Measurements from ENCODE around the gene CETP.

Gene CETP

DNA sequence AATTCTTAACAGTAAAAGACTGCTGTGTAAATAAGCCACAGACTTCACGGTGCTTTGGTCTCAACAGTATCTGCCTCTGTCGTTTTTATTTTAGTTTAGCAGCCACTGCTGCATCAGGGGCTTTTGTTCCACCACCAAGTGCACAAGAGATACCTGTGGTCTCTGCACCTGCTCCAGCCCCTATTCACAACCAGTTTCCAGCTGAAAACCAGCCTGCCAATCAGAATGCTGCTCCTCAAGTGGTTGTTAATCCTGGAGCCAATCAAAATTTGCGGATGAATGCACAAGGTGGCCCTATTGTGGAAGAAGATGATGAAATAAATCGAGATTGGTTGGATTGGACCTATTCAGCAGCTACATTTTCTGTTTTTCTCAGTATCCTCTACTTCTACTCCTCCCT lies 21.9 kb upstream of the CETP start:
- no peak for TF ChIP-seq FOXP2 (optimal IDR thresholded peaks at IDR 0.05; ENCODE audit: borderline replicate concordance, extremely low read depth, extremely low read length, insufficient read depth)
- TF ChIP-seq TAF1 (IDR thresholded peaks at IDR 0.05; ENCODE audit: borderline replicate concordance, insufficient read depth, low read length), result no peak
- no peak for TF ChIP-seq SIN3A (IDR thresholded peaks at IDR 0.05; ENCODE audit: borderline replicate concordance, insufficient read depth, low read length)
- TF ChIP-seq POLR2AphosphoS5 (IDR thresholded peaks at IDR 0.05; ENCODE audit: low read depth, low read length), result no peak
- TF ChIP-seq, protein P1, sequence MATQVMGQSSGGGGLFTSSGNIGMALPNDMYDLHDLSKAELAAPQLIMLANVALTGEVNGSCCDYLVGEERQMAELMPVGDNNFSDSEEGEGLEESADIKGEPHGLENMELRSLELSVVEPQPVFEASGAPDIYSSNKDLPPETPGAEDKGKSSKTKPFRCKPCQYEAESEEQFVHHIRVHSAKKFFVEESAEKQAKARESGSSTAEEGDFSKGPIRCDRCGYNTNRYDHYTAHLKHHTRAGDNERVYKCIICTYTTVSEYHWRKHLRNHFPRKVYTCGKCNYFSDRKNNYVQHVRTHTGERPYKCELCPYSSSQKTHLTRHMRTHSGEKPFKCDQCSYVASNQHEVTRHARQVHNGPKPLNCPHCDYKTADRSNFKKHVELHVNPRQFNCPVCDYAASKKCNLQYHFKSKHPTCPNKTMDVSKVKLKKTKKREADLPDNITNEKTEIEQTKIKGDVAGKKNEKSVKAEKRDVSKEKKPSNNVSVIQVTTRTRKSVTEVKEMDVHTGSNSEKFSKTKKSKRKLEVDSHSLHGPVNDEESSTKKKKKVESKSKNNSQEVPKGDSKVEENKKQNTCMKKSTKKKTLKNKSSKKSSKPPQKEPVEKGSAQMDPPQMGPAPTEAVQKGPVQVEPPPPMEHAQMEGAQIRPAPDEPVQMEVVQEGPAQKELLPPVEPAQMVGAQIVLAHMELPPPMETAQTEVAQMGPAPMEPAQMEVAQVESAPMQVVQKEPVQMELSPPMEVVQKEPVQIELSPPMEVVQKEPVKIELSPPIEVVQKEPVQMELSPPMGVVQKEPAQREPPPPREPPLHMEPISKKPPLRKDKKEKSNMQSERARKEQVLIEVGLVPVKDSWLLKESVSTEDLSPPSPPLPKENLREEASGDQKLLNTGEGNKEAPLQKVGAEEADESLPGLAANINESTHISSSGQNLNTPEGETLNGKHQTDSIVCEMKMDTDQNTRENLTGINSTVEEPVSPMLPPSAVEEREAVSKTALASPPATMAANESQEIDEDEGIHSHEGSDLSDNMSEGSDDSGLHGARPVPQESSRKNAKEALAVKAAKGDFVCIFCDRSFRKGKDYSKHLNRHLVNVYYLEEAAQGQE (IDR thresholded peaks at IDR 0.05; ENCODE audit: insufficient read depth in 1 of 2, low read depth in 2 of 2, low read length in 2 of 2), result no peak

DNA sequence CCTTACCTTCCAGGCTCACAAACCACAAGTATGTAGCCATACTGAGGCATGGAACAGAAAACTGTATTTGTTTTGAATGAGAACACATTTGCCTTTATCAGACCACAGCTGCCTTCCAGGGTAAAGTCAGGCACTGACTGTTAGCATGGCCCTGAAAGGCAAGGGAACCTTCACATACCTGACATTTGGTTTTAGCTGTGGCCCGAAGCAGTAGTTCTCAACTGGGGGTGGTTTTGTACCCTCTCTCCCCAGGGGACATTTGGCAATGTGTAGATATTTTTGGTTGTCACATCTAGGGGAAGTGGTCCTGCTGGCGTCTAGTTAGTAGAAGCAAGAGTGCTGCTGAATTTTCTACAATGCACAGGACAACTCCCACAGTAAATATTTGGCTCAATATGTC lies 20.7 kb upstream of the CETP start:
- TF ChIP-seq TAF1 (IDR thresholded peaks at IDR 0.05; ENCODE audit: borderline replicate concordance, insufficient read depth, low read length), result no peak
- TF ChIP-seq, protein P1 (IDR thresholded peaks at IDR 0.05; ENCODE audit: insufficient read depth in 1 of 2, low read depth in 2 of 2, low read length in 2 of 2), result no peak
- TF ChIP-seq SIN3A (IDR thresholded peaks at IDR 0.05; ENCODE audit: borderline replicate concordance, insufficient read depth, low read length), result no peak
- TF ChIP-seq POLR2AphosphoS5 (IDR thresholded peaks at IDR 0.05; ENCODE audit: low read depth, low read length), result no peak
- no peak for TF ChIP-seq FOXP2 (optimal IDR thresholded peaks at IDR 0.05; ENCODE audit: borderline replicate concordance, extremely low read depth, extremely low read length, insufficient read depth)

DNA sequence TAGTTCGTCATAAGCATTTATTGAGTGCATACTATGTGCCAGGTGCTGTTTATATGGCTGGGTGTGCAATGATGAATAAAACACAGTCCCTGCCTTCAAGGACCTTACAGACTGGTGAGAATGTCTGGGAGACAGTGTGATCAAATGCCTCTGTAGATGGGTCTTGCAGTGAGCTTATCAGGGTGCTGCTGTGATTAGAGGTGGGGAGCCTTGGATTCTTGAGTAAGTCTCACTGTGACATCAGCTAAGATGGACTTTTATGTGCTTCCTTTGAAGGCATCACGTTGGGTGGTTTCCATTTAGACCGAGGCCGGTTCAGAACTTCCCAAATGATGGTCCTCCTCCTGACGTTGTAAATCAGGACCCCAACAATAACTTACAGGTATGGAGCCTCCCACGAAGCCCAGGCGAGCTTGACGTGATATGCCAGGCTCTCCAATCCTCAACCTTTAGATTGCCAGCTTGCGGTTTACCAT lies 19.9 kb upstream of the CETP start:
- TF ChIP-seq POLR2AphosphoS5 (IDR thresholded peaks at IDR 0.05; ENCODE audit: low read depth, low read length) (no peak), SIN3A (IDR thresholded peaks at IDR 0.05; ENCODE audit: borderline replicate concordance, insufficient read depth, low read length) (no peak)

DNA sequence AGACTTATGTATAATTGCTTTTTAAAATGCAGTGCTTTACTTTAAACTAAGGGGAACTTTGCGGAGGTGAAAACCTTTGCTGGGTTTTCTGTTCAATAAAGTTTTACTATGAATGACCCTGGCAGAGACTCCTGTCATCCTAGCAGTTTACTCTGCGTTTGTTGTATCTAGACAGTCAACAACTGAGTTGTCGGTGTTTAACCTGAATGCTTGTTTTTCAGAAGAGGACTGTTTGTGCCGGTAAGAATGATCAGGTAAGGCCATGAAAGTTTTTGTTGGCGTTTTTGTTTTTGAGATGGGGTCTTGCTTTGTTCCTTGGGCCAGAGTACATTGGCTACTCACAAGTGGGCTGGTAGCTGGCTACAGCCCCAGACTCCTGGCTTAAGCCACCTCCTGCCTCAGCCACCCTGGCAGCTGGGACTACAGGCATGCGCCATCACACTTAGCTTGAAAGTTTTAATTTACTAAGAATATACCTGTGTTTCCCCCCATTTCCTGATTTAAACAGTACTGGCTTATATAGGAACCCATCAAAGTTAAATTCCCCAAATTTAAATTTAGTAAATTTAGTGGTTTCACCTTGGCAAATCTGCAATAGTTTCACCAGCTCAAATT lies 17.9 kb upstream of the CETP start:
- TF ChIP-seq, protein P1 (IDR thresholded peaks at IDR 0.05; ENCODE audit: insufficient read depth in 1 of 2, low read depth in 2 of 2, low read length in 2 of 2), result no peak
- TF ChIP-seq POLR2AphosphoS5 (IDR thresholded peaks at IDR 0.05; ENCODE audit: low read depth, low read length) (0 out of 2 replicates have a peak, but pooled peaks have one; percentile 16), TAF1 (IDR thresholded peaks at IDR 0.05; ENCODE audit: borderline replicate concordance, insufficient read depth, low read length) (no peak), FOXP2 (optimal IDR thresholded peaks at IDR 0.05; ENCODE audit: borderline replicate concordance, extremely low read depth, extremely low read length, insufficient read depth) (no peak), SIN3A (IDR thresholded peaks at IDR 0.05; ENCODE audit: borderline replicate concordance, insufficient read depth, low read length) (no peak)

DNA sequence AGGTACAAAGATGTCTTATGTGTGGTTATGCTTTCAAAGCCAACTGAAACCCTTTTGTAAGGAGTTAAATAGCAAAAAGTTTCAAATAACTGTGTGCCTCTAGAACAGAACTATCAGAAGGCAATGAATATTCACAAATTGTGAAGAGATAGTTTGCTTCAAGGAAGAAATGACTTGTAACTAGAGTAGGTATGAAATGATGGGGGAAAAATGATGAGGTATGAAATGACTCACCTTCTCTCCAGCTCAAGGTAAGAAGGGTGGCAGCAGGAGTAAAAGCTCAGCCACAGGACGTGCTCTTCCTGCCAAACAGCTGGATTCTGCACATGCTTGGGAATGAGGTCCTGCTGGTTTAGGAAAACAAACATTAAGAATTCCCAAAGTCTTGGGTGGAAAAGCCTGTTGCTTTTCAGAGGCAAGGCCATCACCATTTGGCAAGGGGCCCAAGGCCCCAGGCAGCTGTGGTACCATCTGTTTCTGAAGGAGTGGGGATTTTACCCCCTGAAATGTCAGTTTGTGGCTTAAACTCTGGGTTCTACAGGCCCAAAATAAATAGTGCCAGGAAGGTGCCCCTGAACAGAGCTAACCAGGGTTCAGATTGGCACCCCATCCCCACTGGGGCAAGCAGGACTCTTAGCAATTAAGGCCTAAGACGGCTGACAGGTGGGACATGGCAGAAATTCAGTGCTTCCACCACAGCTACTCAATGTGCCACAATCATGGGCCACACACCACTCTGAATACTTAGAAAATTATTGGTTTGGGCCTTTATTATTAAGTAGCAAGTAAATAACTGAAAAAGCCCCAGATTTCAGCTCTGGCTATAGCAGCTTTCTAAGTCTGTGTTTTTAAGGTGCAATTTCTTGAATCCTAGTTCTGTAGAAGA lies 16.6 kb upstream of the CETP start:
- TF ChIP-seq, protein P1 (IDR thresholded peaks at IDR 0.05; ENCODE audit: insufficient read depth in 1 of 2, low read depth in 2 of 2, low read length in 2 of 2), result no peak
- TF ChIP-seq SIN3A (IDR thresholded peaks at IDR 0.05; ENCODE audit: borderline replicate concordance, insufficient read depth, low read length) (no peak), POLR2AphosphoS5 (IDR thresholded peaks at IDR 0.05; ENCODE audit: low read depth, low read length) (no peak)

Measured in PFSK-1 (cell line).